HG03442 (cell line): Measurements from ENCODE around the gene RBP3.
"Not testable (repeated sequence)": the region's sequence is repeated elsewhere in the genome, so short reads cannot be mapped to it uniquely, and the experiment has no call there.

Experiments
- ATAC-seq: cut with Tn5 transposase; IDR thresholded peaks from one replicate; pipeline ENCODE4 v1.9.1; 2021; ENCODE audit warnings: mild to moderate bottlenecking, moderate library complexity; ENCODE audit not compliant: unreplicated experiment

RBP3 gene

GRCh38 chr10:47370015-47370767, 22.0 kb downstream of the RBP3 start:
- ATAC-seq: no peak

DNA sequence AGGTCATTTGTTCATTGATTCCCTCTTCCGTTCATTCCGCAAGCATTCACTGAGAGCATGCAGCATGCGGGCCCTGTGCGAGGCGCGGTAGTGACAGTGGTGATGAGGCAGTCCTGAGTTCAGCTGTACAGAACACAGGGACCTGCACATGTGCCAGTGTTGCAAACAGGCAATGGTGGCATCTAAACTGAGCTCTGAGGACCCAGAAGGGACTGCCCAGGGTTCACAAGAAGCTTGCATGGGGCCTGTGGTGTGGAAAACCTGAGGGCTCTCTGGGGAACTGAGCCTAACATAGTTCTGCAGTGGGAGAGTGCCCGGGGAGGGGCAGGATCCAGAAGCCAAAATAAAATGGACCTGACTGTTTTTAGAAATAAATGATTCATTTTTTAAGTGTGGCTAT, 22.7 kb downstream of the RBP3 start:
- no peak for ATAC-seq

DNA sequence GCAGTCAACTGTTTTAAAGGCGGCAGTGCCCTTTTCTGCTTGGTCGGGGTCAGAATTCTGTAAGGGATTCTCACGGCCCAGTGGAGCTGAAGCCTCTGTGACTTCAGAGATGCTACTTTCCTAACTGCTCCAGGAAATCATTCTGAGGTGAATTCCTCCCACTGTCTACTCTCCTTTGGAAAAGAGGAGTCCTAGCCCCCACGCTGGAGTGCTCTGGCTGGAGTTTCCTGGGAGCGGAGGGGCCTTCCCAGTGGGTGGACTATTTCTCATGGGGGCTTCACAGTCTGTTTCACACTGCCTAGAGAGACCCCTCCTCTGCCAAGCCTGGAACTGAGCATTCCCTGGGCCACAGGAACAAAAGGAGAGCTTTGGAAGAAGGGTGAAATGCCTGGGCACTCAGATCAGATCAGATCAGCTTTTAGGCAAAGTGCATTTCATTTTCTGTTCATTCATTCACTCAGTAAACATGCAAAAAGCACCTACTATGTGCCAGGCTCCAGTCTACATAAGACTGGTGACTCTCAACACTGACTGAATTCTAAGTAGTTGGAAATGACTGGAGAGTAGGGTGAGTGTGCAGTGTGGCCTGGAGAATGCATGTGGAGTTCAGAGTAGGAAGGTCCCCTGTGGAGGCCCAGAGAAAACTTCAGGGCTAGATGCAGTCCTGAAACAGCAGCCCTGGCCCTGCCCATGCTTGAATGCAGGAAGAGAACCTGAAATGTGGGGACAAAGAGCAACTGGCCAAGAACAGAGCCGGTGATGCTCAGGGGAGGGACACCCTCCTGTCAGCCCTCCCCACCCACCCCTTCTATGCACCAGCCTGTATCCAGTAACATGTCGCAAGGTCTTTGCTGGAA, 23.7 kb downstream of the RBP3 start:
- no peak for ATAC-seq

DNA sequence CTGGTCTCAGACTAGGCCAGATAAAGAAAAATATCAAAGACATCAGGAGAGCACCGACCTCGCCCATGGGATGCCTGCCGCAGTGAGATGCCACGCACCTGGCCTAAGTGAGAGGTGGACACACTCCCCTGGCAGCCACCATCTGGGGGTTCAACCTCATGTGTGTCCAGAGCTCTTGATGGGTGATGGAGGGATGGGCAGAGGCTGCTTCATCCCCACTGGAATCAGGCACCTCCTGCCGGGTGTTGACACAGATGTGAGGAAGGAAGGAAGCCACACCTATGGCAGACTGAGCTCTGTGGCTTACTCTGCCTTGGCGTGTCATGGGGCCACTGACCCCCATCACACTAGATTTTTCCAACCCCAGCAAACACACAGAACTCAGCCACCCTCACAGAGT, 24.6 kb downstream of the RBP3 start:
- no peak for ATAC-seq

- no peak for ATAC-seq
Observed at GRCh38 chr10:47374611-47375536, 26.7 kb downstream of the RBP3 start.

GRCh38 chr10:47376522-47377220, 28.5 kb downstream of the RBP3 start:
- ATAC-seq: no peak

DNA sequence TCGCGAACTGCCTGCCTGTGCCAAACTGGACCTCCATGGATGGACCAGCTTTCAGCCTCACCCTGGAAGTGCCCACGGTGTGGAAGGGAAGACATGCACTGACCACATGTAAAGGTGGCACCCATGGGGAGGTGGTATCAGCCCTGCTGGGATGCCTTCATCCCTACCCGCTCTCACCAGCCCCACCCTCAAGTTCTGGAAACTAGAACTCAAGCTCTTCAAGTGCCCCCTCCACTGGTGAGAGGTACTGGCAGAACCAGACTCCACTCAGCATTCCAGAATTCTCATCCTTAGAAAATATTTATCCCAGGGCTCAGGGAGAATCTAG, 30.0 kb downstream of the RBP3 start:
- ATAC-seq: no peak

DNA sequence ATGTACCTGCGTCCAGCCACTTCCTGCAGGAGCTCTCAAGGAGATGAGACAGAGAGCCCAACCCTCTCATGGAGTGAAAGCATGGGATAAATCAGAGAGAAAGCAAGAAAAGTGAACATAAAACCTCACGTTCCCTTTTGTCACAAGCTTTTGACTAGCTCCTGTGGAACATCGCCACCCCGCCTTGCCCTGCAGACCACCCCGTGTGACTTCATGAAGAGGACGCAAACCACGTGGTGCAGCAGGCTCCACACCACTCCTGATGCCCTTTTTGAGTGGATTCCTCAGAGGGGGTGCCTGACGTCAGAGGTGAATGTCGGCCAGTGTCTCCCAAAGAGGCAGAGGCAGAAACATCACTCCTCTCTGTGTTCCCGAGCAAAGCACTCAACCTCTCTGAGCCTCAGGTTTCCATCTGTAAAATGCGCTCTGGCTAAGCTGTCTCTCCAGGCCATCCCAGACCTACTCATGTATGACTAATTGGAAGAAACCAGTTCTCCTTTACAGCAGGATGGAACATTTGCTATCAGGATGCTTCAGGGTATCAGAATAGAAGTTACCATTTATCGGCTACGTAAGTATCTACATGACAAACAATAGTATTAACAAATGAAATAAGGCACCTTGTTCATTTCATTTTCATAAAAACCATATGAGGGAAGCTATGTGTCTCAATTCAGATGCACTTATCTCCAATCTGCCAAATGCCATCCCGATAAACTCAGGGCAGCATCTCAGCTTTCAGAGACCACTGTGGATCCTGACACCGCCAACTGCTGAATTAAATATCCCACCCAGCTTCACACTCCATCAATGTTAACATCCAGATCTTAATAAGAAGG, 30.7 kb downstream of the RBP3 start:
- ATAC-seq: no peak

DNA sequence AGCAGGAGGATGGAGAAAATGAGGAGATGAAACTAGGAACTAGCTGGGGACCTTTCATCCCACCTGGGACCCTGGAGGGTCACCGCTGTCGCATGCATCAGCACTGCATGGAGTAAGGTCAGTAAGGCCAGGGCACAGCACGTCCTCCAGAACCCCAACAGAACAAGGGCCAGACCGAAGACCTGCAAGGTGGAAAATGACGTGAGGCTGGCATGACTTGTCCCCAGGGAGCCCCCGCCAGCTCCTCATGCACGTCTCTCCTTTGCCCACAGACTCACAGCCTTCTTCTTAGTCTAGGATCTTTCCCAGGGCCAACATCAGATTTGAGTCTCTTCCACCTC, 31.3 kb downstream of the RBP3 start:
- ATAC-seq: no peak

GRCh38 chr10:47379901-47380300, 31.7 kb downstream of the RBP3 start:
- no peak for ATAC-seq

DNA sequence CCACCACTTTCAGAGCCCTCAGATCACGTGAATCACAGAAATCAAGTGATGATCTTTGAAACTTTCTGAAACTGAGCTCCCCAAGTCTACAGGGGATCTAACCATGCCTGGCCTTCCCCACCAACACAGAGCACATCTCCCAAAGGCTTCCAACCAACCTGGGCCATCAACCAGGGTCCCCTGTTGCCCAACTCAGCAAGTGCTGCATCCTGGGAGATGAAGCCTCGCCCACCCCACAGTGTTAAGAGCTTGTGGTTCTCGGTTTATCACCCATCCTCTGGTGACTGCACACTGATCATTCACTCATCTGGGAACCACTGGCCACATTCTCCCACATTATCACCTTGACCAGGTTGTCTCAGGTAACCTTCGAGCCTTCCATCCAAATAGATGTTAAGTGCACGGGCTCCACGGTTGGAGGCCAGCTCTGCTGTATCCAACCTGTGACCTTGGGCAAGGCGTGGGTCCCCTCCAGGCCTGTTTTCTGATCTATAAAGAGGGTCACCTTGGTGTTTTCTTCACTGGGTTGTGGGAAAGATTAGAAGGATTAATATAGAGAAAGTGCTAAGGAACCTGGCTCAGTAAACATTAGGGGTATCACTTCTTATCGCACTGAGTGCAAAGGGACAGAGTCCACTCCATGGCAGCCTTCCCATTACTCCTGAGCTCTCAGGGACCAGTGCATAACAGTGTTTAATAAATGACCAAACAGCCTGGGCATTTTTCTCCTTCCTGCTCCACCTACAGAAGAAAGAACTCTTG, 32.4 kb downstream of the RBP3 start:
- no peak for ATAC-seq

- no peak for ATAC-seq
Observed at GRCh38 chr10:47381103-47381395, 32.9 kb downstream of the RBP3 start.

- no peak for ATAC-seq
Observed at GRCh38 chr10:47381427-47382379, 33.5 kb downstream of the RBP3 start.

DNA sequence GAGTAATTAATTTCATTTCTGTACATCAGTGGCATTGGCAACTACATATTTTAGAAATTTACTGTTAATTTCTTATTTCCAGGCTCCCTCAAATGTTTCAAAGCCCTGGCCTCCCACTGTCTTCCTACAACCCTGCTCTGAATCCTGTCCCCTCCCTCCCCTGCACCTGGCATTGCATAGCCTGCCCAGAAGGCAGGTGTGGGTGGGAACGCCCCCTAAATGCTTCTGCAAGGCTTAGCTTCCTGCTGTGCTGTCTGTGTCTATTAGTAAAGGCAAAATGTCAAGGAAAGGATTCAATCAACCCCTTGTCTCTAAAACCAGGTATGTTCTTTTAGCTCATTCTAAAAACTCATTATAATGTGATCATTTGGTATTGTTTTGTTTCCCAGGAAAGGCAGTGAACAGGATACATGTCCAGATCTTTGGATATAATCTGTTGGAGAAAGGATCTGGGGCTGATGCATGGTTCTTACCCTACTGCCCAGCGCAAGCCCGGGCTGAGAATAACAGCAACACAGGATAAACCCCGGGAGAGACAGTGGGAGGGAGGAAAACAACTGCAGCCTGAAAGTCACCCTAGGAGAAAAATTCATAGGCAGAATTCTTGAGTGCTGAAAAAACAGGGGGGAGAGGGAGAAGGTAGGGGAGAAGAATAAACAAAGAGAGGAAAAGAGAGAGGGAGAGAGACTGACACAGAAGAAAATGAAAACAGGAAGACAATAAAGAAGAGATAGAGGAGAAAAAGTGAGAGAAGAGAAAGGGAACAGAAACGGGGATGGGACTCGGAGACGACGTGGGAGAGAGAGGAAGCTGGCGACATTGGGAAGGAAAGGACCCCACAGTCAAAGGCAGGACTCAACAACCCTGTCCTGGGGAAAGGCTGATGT, 35.3 kb downstream of the RBP3 start:
- ATAC-seq: no peak

- peak; percentile 88 for ATAC-seq
Observed at GRCh38 chr10:47384148-47384921, 36.2 kb downstream of the RBP3 start, which contains the start of gene ZNF488. TSS of gene ZNF488 (minus strand) at chr10:47384293. CDS start at chr10:47368829, 15,464 bp downstream.

DNA sequence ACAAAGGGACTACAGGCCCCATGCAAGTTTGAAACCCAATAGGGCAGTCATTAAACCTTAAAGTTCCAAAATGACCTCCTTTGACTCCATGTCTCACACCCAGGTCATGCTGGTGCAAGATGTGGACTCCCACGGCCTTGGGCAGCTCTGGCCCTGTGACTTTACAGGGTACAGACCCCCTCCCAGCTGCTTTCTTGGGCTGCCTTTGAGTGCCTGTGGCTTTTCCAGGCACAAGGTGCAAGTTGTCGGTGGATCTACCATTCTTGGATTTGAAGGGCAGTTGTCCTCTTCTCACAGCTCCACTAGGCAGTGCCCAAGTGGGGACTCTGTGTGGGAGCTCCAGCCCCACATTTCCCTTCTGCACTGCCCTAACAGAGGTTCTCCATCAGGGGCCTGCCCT, 37.9 kb downstream of the RBP3 start:
- not testable (repeated sequence) for ATAC-seq
